DOHH2 (cell line): ENCODE measurements around the gene COMMD10.

Source experiments
- H3F3A ChIP-seq: fragments of 200-600 bp; sonication (generic), shearing (Covaris generic); 2 replicates; pipeline ENCODE4 v1.6.0; 2016; ENCODE audit warnings: antibody characterized with exemption, mild to moderate bottlenecking; ENCODE audit not compliant: control insufficient read depth, insufficient read depth
- H3K27ac ChIP-seq: fragments of 200-600 bp; sonication (generic); 2 replicates; pipeline ENCODE4 v1.5.1; 2014; ENCODE audit warnings: low read depth, mild to moderate bottlenecking, low read length, moderate library complexity
- H3K27me3 ChIP-seq: fragments of 200-600 bp; sonication (generic); 2 replicates; pipeline ENCODE4 v1.6.1; 2014; ENCODE audit warnings: mild to moderate bottlenecking, low read length, mixed read lengths; ENCODE audit not compliant: control insufficient read depth
- H3K36me3 ChIP-seq: fragments of 200-600 bp; sonication (generic); 2 replicates; pipeline ENCODE4 v1.6.1; 2014; ENCODE audit warnings: mild to moderate bottlenecking, low read length, moderate library complexity, mixed read lengths; ENCODE audit not compliant: control insufficient read depth
- H3K4me1 ChIP-seq: fragments of 200-600 bp; sonication (generic); 2 replicates; pipeline ENCODE4 v1.6.1; 2014; ENCODE audit warnings: mild to moderate bottlenecking, low read length, mixed read lengths; ENCODE audit not compliant: control insufficient read depth
- H3K4me2 ChIP-seq: fragments of 200-600 bp; sonication (generic); 2 replicates; pipeline ENCODE4 v1.6.0; 2014; ENCODE audit warnings: mild to moderate bottlenecking, low read length, moderate library complexity
- H3K4me3 ChIP-seq: fragments of 200-600 bp; sonication (generic); 2 replicates; pipeline ENCODE4 v1.5.1; 2014; ENCODE audit warnings: mild to moderate bottlenecking, low read length, mixed read lengths
- H3K79me2 ChIP-seq: fragments of 200-600 bp; sonication (generic); 2 replicates; pipeline ENCODE4 v1.6.1; 2014; ENCODE audit warnings: mild to moderate bottlenecking, low read length, mixed read lengths; ENCODE audit not compliant: control insufficient read depth
- H3K9me2 ChIP-seq: fragments of 200-600 bp; sonication (generic); replicated peaks from 2 replicates; pipeline ENCODE4 v1.6.1; 2014; ENCODE audit warnings: mild to moderate bottlenecking, low read length, mixed read lengths; ENCODE audit not compliant: control insufficient read depth
- H3K9me3 ChIP-seq: fragments of 200-600 bp; sonication (generic); 2 replicates; pipeline ENCODE4 v1.6.1; 2014; ENCODE audit warnings: antibody characterized with exemption, low read length, mixed read lengths; ENCODE audit not compliant: control insufficient read depth, insufficient read depth
- H4K20me1 ChIP-seq: fragments of 200-600 bp; sonication (generic); 2 replicates; pipeline ENCODE4 v1.6.0; 2014; ENCODE audit warnings: low read depth, mild to moderate bottlenecking, antibody characterized with exemption, low read length, moderate library complexity; ENCODE audit not compliant: control insufficient read depth, insufficient read depth
- CTCF ChIP-seq: fragments of 200-600 bp; sonication (generic); IDR thresholded peaks from one replicate; pipeline ENCODE4 v1.5.1; 2014; ENCODE audit warnings: antibody characterized with exemption, mild to moderate bottlenecking, low read depth, low read length; ENCODE audit not compliant: poor library complexity, severe bottlenecking
- EZH2phosphoT487 ChIP-seq: fragments of 200-600 bp; sonication (generic); IDR thresholded peaks from 2 replicates; pipeline ENCODE4 v1.6.1; 2017; ENCODE audit warnings: borderline replicate concordance, mild to moderate bottlenecking, antibody characterized with exemption, low read length, moderate library complexity, mixed read lengths

Gene COMMD10

DNA sequence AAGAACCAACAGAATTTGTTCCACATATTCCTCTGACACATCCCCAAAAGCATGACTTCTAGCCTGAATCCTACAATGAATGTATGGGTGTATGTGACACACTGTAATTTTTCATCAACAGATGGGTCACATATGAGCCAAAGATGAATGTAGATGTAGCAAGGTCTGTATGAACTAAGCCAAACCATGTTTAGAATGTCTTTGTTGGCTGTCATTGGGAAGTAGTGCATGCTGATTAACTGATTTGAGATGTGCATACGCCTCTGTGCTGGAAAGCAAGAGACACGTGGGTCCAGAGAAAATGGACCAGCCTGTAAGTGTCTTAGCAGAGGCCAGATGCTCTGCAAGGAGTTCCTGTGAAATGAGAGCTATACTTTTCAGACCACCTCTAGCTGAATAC, 222.0 kb downstream of the COMMD10 start:
- Histone ChIP-seq H3K9me2 (no peaks in the 10 kb centered on the region), H3K4me1 (no peaks in the 10 kb centered on the region), H3K4me3 (no peak overlapping the region), H4K20me1 (no peaks in the 10 kb centered on the region), H3K79me2 (no peaks in the 10 kb centered on the region), H3F3A (no peaks in the 10 kb centered on the region), H3K4me2 (no peak overlapping the region), H3K36me3 (peaks cover 29% of the 10 kb centered on the region), H3K27me3 (no peaks in the 10 kb centered on the region), H3K27ac (no peak overlapping the region), H3K9me3 (peaks cover 16% of the 10 kb centered on the region)
- no peak for TF ChIP-seq EZH2phosphoT487
- no peak for TF ChIP-seq CTCF

- Histone ChIP-seq H3K27ac (no peak overlapping the region), H3K27me3 (no peaks in the 10 kb centered on the region), H3K9me2 (no peaks in the 10 kb centered on the region), H3K36me3 (peaks cover 25% of the 10 kb centered on the region), H3K4me1 (no peaks in the 10 kb centered on the region), H3K4me2 (no peak overlapping the region), H3F3A (no peaks in the 10 kb centered on the region), H3K79me2 (no peaks in the 10 kb centered on the region), H3K9me3 (peaks cover 16% of the 10 kb centered on the region), H4K20me1 (no peaks in the 10 kb centered on the region), H3K4me3 (no peak overlapping the region)
- TF ChIP-seq EZH2phosphoT487 (no peak), CTCF (no peak)
These were observed 223.6 kb downstream of the COMMD10 start for GRCh38 chr5:116308391-116308790.

DNA sequence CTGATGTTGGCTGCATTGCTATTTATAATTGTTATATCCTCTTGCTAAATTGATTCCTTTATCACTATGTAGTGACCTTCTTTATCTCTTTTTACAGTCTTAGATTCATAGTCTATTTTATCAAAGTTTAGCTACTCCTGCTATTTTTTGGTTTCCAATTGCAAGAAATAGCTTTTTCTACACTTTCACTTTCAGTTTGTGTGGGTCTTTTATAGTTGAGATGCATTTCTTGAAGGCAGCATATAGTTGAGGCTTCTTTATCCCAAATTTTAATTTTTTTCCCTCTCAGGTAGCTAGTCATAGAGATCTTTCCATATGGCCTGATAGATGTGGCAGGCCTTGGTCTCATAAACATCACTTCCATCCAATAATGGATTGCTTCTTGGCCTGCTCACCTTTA, 228.5 kb downstream of the COMMD10 start:
- no peaks in the 10 kb centered on the region for H3K79me2 ChIP-seq
- no peaks in the 10 kb centered on the region for H4K20me1 ChIP-seq
- H3F3A ChIP-seq, result no peaks in the 10 kb centered on the region
- no peak overlapping the region for H3K4me3 ChIP-seq
- H3K27me3 ChIP-seq, result no peaks in the 10 kb centered on the region
- H3K4me1 ChIP-seq, result no peaks in the 10 kb centered on the region
- peaks cover 5% of the 10 kb centered on the region; the same call in 1 of the 2 replicates for H3K9me3 ChIP-seq
- no peaks in the 10 kb centered on the region for H3K9me2 ChIP-seq
- no peak overlapping the region for H3K4me2 ChIP-seq
- H3K27ac ChIP-seq, result no peak overlapping the region
- H3K36me3 ChIP-seq, result peaks cover 7% of the 10 kb centered on the region
- TF ChIP-seq CTCF (no peak), EZH2phosphoT487 (no peak)

DNA sequence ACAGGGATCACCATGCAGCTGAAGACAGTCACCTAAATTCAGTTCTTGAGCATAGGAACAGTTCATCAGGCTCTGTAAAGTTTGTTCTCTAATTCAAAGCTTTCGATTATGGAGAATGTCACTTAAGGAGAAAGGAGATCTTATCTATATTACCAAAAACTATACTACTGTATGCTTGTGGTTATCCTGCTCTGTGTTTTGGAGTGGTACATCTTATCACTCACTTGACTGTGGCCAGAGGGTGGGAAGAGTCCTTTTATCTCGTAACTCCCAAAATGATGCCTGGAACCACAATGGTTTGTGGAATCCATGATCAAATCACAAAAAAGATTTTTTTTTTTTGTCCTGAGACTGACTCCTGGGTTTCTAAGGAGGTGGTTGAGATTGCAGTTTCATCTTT, 230.7 kb downstream of the COMMD10 start:
- no peak overlapping the region for H3K4me3 ChIP-seq
- TF ChIP-seq EZH2phosphoT487 (no peak), CTCF (no peak)
- no peaks in the 10 kb centered on the region for H3K9me2 ChIP-seq
- H3K4me2 ChIP-seq, result no peak overlapping the region
- no peaks in the 10 kb centered on the region for H3K27me3 ChIP-seq
- H3K36me3 ChIP-seq, result peaks cover 7% of the 10 kb centered on the region
- no peaks in the 10 kb centered on the region for H3F3A ChIP-seq
- no peaks in the 10 kb centered on the region for H4K20me1 ChIP-seq
- no peaks in the 10 kb centered on the region for H3K9me3 ChIP-seq
- no peak overlapping the region for H3K27ac ChIP-seq
- no peaks in the 10 kb centered on the region for H3K79me2 ChIP-seq
- no peaks in the 10 kb centered on the region for H3K4me1 ChIP-seq
